GM12892 (cell line): ENCODE measurements around the gene LIN7B.

Experiments
- POLR2A ChIP-seq: IDR thresholded peaks from 2 replicates; pipeline ENCODE4 v1.6.1; 2011; ENCODE audit warnings: low read depth, low read length, control low read depth
- POLR2AphosphoS5 ChIP-seq: IDR thresholded peaks from 2 replicates; pipeline ENCODE4 v1.6.1; 2011; ENCODE audit warnings: low read depth, low read length, control low read depth
- TAF1 ChIP-seq: IDR thresholded peaks from 2 replicates; pipeline ENCODE4 v1.6.1; 2011; ENCODE audit warnings: low read depth, mild to moderate bottlenecking, control low read depth, low read length, borderline replicate concordance

DNA sequence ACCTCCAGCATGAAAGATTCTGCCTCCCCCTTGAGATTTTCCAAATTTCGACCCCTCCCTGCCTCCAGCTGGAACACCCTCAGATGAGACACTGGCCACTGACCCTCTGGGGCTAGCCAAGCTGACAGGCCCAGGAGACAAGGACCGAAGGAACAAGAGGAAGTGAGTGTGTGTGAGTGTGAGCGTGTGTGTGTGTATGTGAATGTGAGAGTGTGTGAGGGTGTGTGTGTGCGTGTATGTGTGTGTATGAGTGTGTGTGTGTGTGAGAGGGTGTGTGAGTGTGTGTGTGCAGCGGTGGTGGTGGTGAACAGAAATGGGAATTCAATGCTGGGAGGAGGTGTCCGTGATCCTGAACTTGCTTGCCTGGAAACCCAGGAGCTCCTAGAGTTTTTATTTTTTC is 27.2 kb downstream of the LIN7B start:
- TF ChIP-seq TAF1 (no peak), POLR2A (no peak), POLR2AphosphoS5 (no peak)
